Kidney epithelial cell (primary cell): ENCODE measurements around the gene IGSF22. TPM values are rescaled to one million over a fixed set of nuclear protein-coding genes. Genes with fewer than 3 reads are reported as not detected.

Source experiments
- DNase-seq: peaks from one replicate; pipeline ENCODE4 v3.0.0-alpha.2; 2010; ENCODE audit warnings: low read depth
- H3K27me3 ChIP-seq: 2 replicates; pipeline ENCODE4 v1.6.0; 2011; ENCODE audit warnings: low read length; ENCODE audit not compliant: control insufficient read depth, insufficient read depth
- H3K36me3 ChIP-seq: 2 replicates; pipeline ENCODE4 v1.5.1; 2011; ENCODE audit warnings: low read length; ENCODE audit not compliant: control insufficient read depth, insufficient read depth
- H3K4me3 ChIP-seq: 2 replicates; pipeline ENCODE4 v1.5.1; 2011; ENCODE audit warnings: low read depth, mild to moderate bottlenecking, control low read depth, low read length
- CTCF ChIP-seq: IDR thresholded peaks from 2 replicates; pipeline ENCODE4 v1.5.1; 2011; ENCODE audit warnings: mild to moderate bottlenecking, moderate library complexity, low read length, control low read depth, inconsistent platforms; ENCODE audit not compliant: insufficient read depth, poor library complexity, severe bottlenecking
- total RNA-seq: library from RNA; depleted of rRNA; stranded (reverse); fragments of >200 nt; gene quantifications from 2 replicates; pipeline ENCODE4 v1.2.3, GENCODE V29; 2015

Gene IGSF22
- total RNA-seq, 1 donor from 2014 or later, result 0.04 TPM

- H3K27me3 ChIP-seq, result no peaks in the 10 kb centered on the region
- no peak for TF ChIP-seq CTCF
- H3K4me3 ChIP-seq, result no peak overlapping the region
- no peak for DNase-seq
- no peaks in the 10 kb centered on the region for H3K36me3 ChIP-seq
Measured at GRCh38 chr11:18743900-18744514, 18.0 kb upstream of the IGSF22 start.

DNA sequence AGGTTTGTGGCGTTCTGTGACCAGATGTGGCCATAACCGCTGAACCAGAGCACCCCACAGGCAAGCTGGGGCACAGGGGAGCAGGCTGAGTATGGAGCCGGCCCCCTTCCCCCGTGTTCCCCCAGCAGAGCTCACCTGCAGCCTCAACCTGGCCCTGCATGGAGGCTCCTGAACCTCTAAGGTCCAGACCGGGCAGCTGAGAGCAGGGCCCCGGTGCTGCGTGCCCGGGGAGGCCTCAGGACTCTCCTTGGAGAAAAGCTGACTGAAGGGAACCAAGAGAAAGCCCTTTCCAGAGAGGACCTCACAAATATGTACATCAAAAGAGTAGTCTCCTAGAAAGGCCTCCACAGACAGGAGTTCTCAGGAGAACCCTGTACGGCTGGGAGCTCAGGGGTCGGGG, 17.4 kb upstream of the IGSF22 start:
- no peak overlapping the region for H3K4me3 ChIP-seq
- TF ChIP-seq CTCF, result no peak
- no peaks in the 10 kb centered on the region for H3K36me3 ChIP-seq
- no peak for DNase-seq
- H3K27me3 ChIP-seq, result no peaks in the 10 kb centered on the region

- no peaks in the 10 kb centered on the region for H3K36me3 ChIP-seq
- no peak for DNase-seq
- H3K27me3 ChIP-seq, result no peaks in the 10 kb centered on the region
- H3K4me3 ChIP-seq, result no peak overlapping the region
- no peak for TF ChIP-seq CTCF
Measured at GRCh38 chr11:18741783-18742182, 15.8 kb upstream of the IGSF22 start.

- no peaks in the 10 kb centered on the region for H3K27me3 ChIP-seq
- TF ChIP-seq CTCF, result no peak
- no peak for DNase-seq
- no peaks in the 10 kb centered on the region for H3K36me3 ChIP-seq
- H3K4me3 ChIP-seq, result no peak overlapping the region
Measured at GRCh38 chr11:18739685-18740084, 13.7 kb upstream of the IGSF22 start.

DNA sequence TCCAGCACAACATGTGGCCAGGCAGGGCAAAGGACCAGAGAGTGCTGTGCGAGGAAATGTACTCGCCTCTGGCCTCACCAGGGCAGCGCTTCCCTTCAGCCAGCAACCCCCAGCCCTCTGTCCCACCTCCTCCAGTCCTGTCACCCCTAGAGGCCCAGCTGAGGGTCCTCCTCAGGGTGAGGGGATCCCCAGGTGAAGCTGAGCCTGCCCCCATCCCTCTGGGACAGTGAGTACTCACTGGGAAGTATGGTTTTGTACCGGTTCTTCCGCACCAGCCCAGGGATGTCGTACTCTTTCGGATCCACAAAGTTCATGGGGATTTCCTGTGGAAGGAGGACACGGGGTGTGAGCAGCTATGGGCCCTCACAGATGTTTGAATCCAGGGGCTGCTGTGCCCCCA, 11.7 kb upstream of the IGSF22 start:
- no peak for TF ChIP-seq CTCF
- no peak for DNase-seq
- Histone ChIP-seq H3K27me3 (no peaks in the 10 kb centered on the region), H3K4me3 (no peak overlapping the region), H3K36me3 (no peaks in the 10 kb centered on the region)

DNA sequence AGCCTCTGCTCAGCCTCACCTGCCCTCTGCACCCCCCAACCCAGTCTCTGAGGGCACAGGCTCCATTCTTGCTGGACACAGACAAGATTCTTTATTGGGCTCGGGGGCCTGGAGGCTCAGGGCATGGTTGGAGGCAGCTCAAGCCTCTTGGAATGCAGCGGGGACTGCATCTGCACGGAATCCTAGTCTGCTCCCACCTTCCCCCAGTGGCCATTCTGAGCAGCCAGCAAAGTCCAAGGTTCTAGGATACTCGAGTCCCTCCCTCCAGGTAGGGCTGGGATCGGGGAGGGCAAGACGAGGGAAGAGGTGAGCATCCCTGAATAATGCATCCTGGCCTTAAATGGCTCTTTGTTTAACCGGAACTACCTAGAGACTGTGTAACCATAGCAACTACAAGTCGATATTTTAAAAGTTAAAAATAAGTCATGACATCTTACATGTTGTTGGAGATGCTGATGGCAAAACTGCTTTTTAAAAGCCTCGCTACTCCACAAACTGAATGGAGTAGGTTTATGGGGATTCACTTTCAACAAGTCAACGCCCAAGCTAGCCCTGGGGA, 10.7 kb upstream of the IGSF22 start:
- no peak for TF ChIP-seq CTCF
- no peaks in the 10 kb centered on the region for H3K27me3 ChIP-seq

More for the DNA sequence above, 10.7 kb upstream of the IGSF22 start:
- Histone ChIP-seq H3K36me3 (no peaks in the 10 kb centered on the region), H3K4me3 (no peak overlapping the region)
- no peak for DNase-seq
